Activated effector memory CD4-positive, alpha-beta T cell treated with Interleukin-2 at 50 U/mL for 16 hours (primary cell): ENCODE measurements around the gene KDM4D.
"Not testable (repeated sequence)": the region's sequence is repeated elsewhere in the genome, so short reads cannot be mapped to it uniquely, and the experiment has no call there.

ENCODE experiments used
- DNase-seq: peaks from one replicate; pipeline ENCODE4 v3.0.0-alpha.2; 2020

KDM4D gene

DNA sequence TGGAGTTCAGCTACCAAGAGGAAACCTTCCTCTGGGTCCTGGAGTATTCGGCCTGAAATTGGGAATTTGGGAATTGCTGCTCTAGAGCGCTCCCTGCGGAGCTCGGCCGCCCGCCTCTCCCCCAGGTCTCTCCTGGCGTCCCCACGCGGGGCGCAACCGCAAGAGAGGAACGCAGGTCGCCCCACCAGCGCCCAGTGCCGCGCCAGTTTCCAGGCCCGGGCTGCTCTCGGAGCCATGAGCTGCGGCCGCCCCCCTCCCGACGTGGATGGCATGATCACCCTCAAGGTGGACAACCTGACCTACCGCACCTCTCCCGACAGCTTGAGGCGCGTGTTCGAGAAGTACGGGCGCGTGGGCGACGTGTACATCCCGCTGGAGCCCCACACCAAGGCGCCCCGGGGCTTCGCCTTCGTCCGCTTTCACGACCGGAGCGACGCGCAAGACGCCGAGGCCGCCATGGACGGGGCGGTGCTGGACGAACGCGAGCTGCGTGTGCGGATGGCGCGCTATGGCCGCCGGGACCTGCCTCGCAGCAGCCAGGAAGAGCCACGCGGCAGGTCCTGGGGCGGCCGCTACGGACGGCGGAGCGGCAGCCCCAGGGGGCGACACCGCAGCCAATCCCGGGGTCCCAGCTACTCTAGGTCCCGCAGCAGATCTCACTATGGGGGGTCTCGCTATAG, 64.0 kb downstream of the KDM4D start:
- not testable (repeated sequence) for DNase-seq

DNA sequence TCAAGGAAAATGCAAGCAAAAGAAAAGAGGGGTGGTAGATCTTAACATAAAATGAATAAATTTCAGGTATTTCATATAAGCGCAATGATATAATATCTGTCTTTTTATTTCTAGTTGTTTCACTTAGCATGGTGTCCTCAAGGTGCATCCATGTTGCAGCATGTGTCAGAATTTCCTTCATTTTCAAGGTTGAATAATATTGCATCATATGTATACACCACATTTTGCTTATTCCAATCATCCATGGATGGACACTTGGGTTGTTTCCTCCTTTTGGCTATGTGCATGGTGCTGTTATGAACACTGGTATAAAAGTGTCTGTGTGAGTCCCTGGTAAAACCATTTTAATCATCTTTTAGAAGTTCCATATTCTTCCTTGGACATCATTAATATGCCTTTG, 68.7 kb downstream of the KDM4D start:
- DNase-seq = no peak

GRCh38 chr11:95042906-95043305, 69.4 kb downstream of the KDM4D start:
- DNase-seq = no peak

DNA sequence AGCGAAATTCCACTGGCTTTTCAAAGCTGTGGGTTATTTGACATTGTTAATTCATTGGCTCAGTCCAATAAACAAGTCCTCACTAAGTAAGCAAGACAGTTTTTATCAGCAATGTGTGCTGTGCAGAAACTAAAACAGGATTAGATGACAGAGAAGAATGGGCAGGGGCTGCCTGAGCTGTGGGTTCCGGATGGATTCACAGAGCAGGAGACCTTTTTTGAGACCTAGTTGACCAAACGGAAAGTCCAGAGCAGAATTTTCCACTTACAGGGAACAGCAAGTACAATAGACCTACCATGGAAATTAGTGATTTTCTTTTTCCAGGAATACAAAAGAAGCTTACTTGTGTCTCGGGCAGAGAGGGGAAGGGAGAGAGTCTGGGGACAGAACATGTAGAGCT, 70.5 kb downstream of the KDM4D start:
- DNase-seq = no peak

GRCh38 chr11:95045812-95046211, 72.3 kb downstream of the KDM4D start:
- DNase-seq = no peak
